H9 (cell line): ENCODE measurements around the gene OR6Y1. TPM values are rescaled to one million over a fixed set of nuclear protein-coding genes. Genes with fewer than 3 reads are reported as not detected.

ENCODE experiments used
- DNase-seq: peaks from one replicate; pipeline ENCODE4 v3.0.0-alpha.2; 2017
- H2AFZ ChIP-seq: one replicate; pipeline ENCODE4 v1.6.1; 2013; ENCODE audit warnings: mild to moderate bottlenecking, low read length, control low read depth, moderate library complexity
- H2AK5ac ChIP-seq: 2 replicates; pipeline ENCODE4 v1.6.1; 2013; ENCODE audit warnings: low read length, control low read depth, mixed read lengths; ENCODE audit not compliant: insufficient read length
- H2BK120ac ChIP-seq: one replicate; pipeline ENCODE4 v1.6.1; 2013; ENCODE audit warnings: low read depth, mild to moderate bottlenecking, low read length, control low read depth, inconsistent platforms; ENCODE audit not compliant: poor library complexity, severe bottlenecking
- H2BK12ac ChIP-seq: 2 replicates; pipeline ENCODE4 v1.6.1; 2013; ENCODE audit warnings: low read length, control low read depth, mixed read lengths, low read depth; ENCODE audit not compliant: insufficient read length
- H2BK15ac ChIP-seq: 2 replicates; pipeline ENCODE4 v1.6.1; 2013; ENCODE audit warnings: low read depth, low read length, control low read depth
- H2BK20ac ChIP-seq: one replicate; pipeline ENCODE4 v1.6.1; 2013; ENCODE audit warnings: low read depth, mild to moderate bottlenecking, low read length, control low read depth, inconsistent platforms; ENCODE audit not compliant: poor library complexity, severe bottlenecking
- H2BK5ac ChIP-seq: 2 replicates; pipeline ENCODE4 v1.6.1; 2013; ENCODE audit warnings: low read length, control low read depth, mixed read lengths; ENCODE audit not compliant: insufficient read length
- H3K14ac ChIP-seq: 2 replicates; pipeline ENCODE4 v1.6.1; 2013; ENCODE audit warnings: low read length, control low read depth; ENCODE audit not compliant: insufficient read depth
- H3K18ac ChIP-seq: 2 replicates; pipeline ENCODE4 v1.6.1; 2013; ENCODE audit warnings: low read depth, mild to moderate bottlenecking, mixed read lengths, low read length, control low read depth; ENCODE audit not compliant: insufficient read length
- H3K23ac ChIP-seq: 2 replicates; pipeline ENCODE4 v1.6.1; 2013; ENCODE audit warnings: low read length, control low read depth, mixed read lengths, low read depth; ENCODE audit not compliant: insufficient read length
- H3K23me2 ChIP-seq: 2 replicates; pipeline ENCODE4 v1.6.1; 2013; ENCODE audit warnings: low read depth, mild to moderate bottlenecking, mixed read lengths, low read length, control low read depth; ENCODE audit not compliant: insufficient read length, poor library complexity, severe bottlenecking
- H3K27ac ChIP-seq: 2 replicates; pipeline ENCODE4 v1.5.1; 2013; ENCODE audit warnings: low read length, control low read depth, mixed read lengths, low read depth; ENCODE audit not compliant: insufficient read length
- H3K27me3 ChIP-seq: 2 replicates; pipeline ENCODE4 v1.6.1; 2013; ENCODE audit warnings: low read length, control low read depth, inconsistent platforms; ENCODE audit not compliant: insufficient read depth
- H3K4ac ChIP-seq: 2 replicates; pipeline ENCODE4 v1.6.1; 2013; ENCODE audit warnings: low read depth, mild to moderate bottlenecking, control low read depth, inconsistent platforms, low read length, moderate library complexity
- H3K4me1 ChIP-seq: 2 replicates; pipeline ENCODE4 v1.6.1; 2013; ENCODE audit warnings: low read length, control low read depth, inconsistent platforms; ENCODE audit not compliant: insufficient read depth
- H3K4me2 ChIP-seq: 2 replicates; pipeline ENCODE4 v1.6.1; 2013; ENCODE audit warnings: low read length, control low read depth, mixed read lengths; ENCODE audit not compliant: insufficient read length, insufficient read depth
- H3K56ac ChIP-seq: 2 replicates; pipeline ENCODE4 v1.6.1; 2013; ENCODE audit warnings: low read depth, mild to moderate bottlenecking, mixed read lengths, low read length, control low read depth; ENCODE audit not compliant: insufficient read length
- H3K79me1 ChIP-seq: 2 replicates; pipeline ENCODE4 v1.6.1; 2013; ENCODE audit warnings: low read depth, mild to moderate bottlenecking, moderate library complexity, low read length, control low read depth, inconsistent platforms; ENCODE audit not compliant: insufficient read depth, poor library complexity, severe bottlenecking
- H3K79me2 ChIP-seq: 2 replicates; pipeline ENCODE4 v1.6.1; 2013; ENCODE audit warnings: low read length, control low read depth, inconsistent platforms; ENCODE audit not compliant: insufficient read depth
- H3K9ac ChIP-seq: 2 replicates; pipeline ENCODE4 v1.6.1; 2013; ENCODE audit warnings: low read length, control low read depth, mixed read lengths; ENCODE audit not compliant: insufficient read length; ENCODE audit errors: extremely low read depth
- H3K9me3 ChIP-seq: one replicate; pipeline ENCODE4 v1.6.1; 2013; ENCODE audit warnings: low read depth, low read length, inconsistent platforms; ENCODE audit not compliant: control insufficient read depth
- H3T11ph ChIP-seq: one replicate; pipeline ENCODE4 v1.6.1; 2013; ENCODE audit warnings: mild to moderate bottlenecking, low read length, control low read depth, inconsistent platforms
- H4K20me1 ChIP-seq: one replicate; pipeline ENCODE4 v1.6.1; 2013; ENCODE audit not compliant: control insufficient read depth, insufficient read length, insufficient read depth
- H4K5ac ChIP-seq: 2 replicates; pipeline ENCODE4 v1.6.1; 2013; ENCODE audit warnings: low read depth, mild to moderate bottlenecking, mixed read lengths, low read length, control low read depth; ENCODE audit not compliant: insufficient read length
- H4K8ac ChIP-seq: replicated peaks from 2 replicates; pipeline ENCODE4 v1.6.1; 2013; ENCODE audit warnings: low read length, control low read depth, mixed read lengths, low read depth; ENCODE audit not compliant: insufficient read length
- H4K91ac ChIP-seq: 2 replicates; pipeline ENCODE4 v1.6.1; 2013; ENCODE audit warnings: low read depth, mild to moderate bottlenecking, moderate library complexity, mixed read lengths, low read length, control low read depth; ENCODE audit not compliant: insufficient read length
- H3K27ac Mint-ChIP-seq, 3 experiments: 2 replicates in 2 of 3; 3 replicates in 1 of 3; pipeline ENCODE4 v1.8.0; 2020 to 2021; ENCODE audit warnings: mixed read lengths in 3 of 3, mild to moderate bottlenecking in 1 of 3, moderate library complexity in 1 of 3
- H3K27me3 Mint-ChIP-seq: 2 replicates; pipeline ENCODE4 v1.8.0; 2021; ENCODE audit warnings: low read depth, mild to moderate bottlenecking, moderate library complexity, mixed read lengths
- H3K36me3 Mint-ChIP-seq, 3 experiments: 2 replicates in 2 of 3; 3 replicates in 1 of 3; pipeline ENCODE4 v1.8.0; 2020 to 2021; ENCODE audit warnings: low read depth in 3 of 3, mixed read lengths in 3 of 3; ENCODE audit not compliant: insufficient read depth in 1 of 3
- H3K4me1 Mint-ChIP-seq, 2 experiments: 2 replicates each; pipeline ENCODE4 v1.8.0; 2020; ENCODE audit warnings: mixed read lengths in 2 of 2
- H3K4me3 Mint-ChIP-seq, 2 experiments: 2 replicates in 1 of 2; 3 replicates in 1 of 2; pipeline ENCODE4 v1.8.0; 2020 to 2021; ENCODE audit warnings: mild to moderate bottlenecking in 2 of 2, mixed read lengths in 2 of 2, moderate library complexity in 1 of 2
- H3K9me3 Mint-ChIP-seq, 2 experiments: 2 replicates in 1 of 2; 3 replicates in 1 of 2; pipeline ENCODE4 v1.8.0; 2020; ENCODE audit warnings: mild to moderate bottlenecking in 2 of 2, mixed read lengths in 2 of 2, moderate library complexity in 1 of 2
- WGBS: extraction: QIAGEN DNeasy Blood & Tissue Kit; methylation state at CpG from one replicate; pipeline ENCODE4 v1.1.7; 2013; ENCODE audit warnings: missing lambda C conversion rate, low lambda C conversion rate, mixed read lengths; ENCODE audit not compliant: insufficient read length; ENCODE audit errors: extremely low coverage; 5-methylcytosine and 5-hydroxymethylcytosine counted together
- total RNA-seq: library from RNA; stranded (reverse); gene quantifications from 2 replicates; pipeline ENCODE4 v1.2.1, GENCODE V29; 2021
- TF ChIP-seq, protein P1 (sequence below): fragments of 200-600 bp; sonication (generic); conservative IDR thresholded peaks from 3 replicates; pipeline ENCODE4 v1.8.0; 2021; ENCODE audit warnings: antibody characterized with exemption, mild to moderate bottlenecking

Gene OR6Y1
- total RNA-seq, 1 experiment from 2014 or later: not detected

DNA sequence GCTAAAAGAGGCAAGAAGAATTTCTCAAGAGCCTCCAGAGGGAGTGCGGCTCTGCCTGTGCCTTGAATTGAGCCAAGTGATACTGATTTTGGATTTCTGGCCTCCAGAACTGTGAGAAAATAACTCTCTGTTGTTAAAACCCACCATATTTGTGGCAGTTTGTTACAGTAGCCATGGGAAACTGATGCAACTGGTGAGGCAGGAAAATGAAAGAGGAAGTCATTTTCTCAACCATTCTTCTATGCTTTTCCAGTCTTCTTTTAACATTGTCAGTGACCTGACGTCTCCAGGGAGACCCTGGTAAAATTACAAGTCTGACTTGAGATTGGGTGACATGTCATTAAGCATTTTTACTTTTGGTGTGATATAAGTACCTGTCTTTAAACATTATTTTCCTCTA is 10.4 kb upstream of the OR6Y1 start:
- Histone ChIP-seq H3K27ac (no peak overlapping the region), H3K9me3 (no peaks in the 10 kb centered on the region), H3K79me2 (no peaks in the 10 kb centered on the region), H4K8ac (no peak overlapping the region), H3K23me2 (no peaks in the 10 kb centered on the region), H3K4ac (no peak overlapping the region), H4K20me1 (no peaks in the 10 kb centered on the region), H4K5ac (no peak overlapping the region), H3K79me1 (no peaks in the 10 kb centered on the region), H2BK20ac (no peak overlapping the region), H3K18ac (no peak overlapping the region), H3K56ac (no peak overlapping the region), H4K91ac (no peak overlapping the region), H3K4me2 (no peak overlapping the region), H3K14ac (no peak overlapping the region), H3K23ac (no peak overlapping the region), H2BK5ac (no peak overlapping the region), H3K27me3 (no peaks in the 10 kb centered on the region), H3K9ac (no peak overlapping the region), H2BK12ac (no peak overlapping the region), H3K4me1 (no peaks in the 10 kb centered on the region), H2AFZ (no peak overlapping the region), H2AK5ac (no peak overlapping the region), H2BK120ac (no peak overlapping the region), H2BK15ac (no peak overlapping the region), H3T11ph (no peak overlapping the region)
- Mint-ChIP-seq H3K27me3 (no peaks in the 10 kb centered on the region), H3K4me3 (no peak overlapping the region), H3K9me3 (no peaks in the 10 kb centered on the region), H3K36me3 (no peaks in the 10 kb centered on the region), H3K27ac (no peak overlapping the region), H3K4me1 (no peaks in the 10 kb centered on the region)
- DNase-seq: no peak
- TF ChIP-seq, protein P1, sequence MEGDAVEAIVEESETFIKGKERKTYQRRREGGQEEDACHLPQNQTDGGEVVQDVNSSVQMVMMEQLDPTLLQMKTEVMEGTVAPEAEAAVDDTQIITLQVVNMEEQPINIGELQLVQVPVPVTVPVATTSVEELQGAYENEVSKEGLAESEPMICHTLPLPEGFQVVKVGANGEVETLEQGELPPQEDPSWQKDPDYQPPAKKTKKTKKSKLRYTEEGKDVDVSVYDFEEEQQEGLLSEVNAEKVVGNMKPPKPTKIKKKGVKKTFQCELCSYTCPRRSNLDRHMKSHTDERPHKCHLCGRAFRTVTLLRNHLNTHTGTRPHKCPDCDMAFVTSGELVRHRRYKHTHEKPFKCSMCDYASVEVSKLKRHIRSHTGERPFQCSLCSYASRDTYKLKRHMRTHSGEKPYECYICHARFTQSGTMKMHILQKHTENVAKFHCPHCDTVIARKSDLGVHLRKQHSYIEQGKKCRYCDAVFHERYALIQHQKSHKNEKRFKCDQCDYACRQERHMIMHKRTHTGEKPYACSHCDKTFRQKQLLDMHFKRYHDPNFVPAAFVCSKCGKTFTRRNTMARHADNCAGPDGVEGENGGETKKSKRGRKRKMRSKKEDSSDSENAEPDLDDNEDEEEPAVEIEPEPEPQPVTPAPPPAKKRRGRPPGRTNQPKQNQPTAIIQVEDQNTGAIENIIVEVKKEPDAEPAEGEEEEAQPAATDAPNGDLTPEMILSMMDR: no peak
- no CpG with 5 or more reads among the region's 2 CpGs for WGBS
